ENCODE data around the gene PSPC1.

- TF ChIP-seq POLR2AphosphoS5 (IDR thresholded peaks at IDR 0.05), result no peak
- no peak for TF ChIP-seq CTCF (IDR thresholded peaks at IDR 0.05)
Observed at GRCh38 chr13:19695428-19695827, 87.3 kb downstream of the PSPC1 start.
